Vagina (tissue), 2 donors: Measurements from ENCODE around the gene CNIH2. TPM values are rescaled to one million over a fixed set of nuclear protein-coding genes. Genes with fewer than 3 reads are reported as not detected.

Experiments used
- DNase-seq, 2 donors: peaks; one replicate each; pipeline ENCODE4 v3.0.0-alpha.2; 2017; ENCODE audit errors: extremely low spot score in 2 of 2
- H3K27ac ChIP-seq: fragments of 200-600 bp; sonication (generic); one replicate; pipeline ENCODE4 v1.5.1; 2019
- H3K27me3 ChIP-seq: fragments of 200-600 bp; sonication (generic); one replicate; pipeline ENCODE4 v1.5.1; 2019
- H3K36me3 ChIP-seq, 2 donors: fragments of 200-600 bp; sonication (generic); one replicate each; pipeline ENCODE4 v1.5.1; 2017 to 2019
- H3K4me1 ChIP-seq: fragments of 200-600 bp; sonication (generic); one replicate; pipeline ENCODE4 v1.5.1; 2019
- H3K4me3 ChIP-seq, 2 donors: fragments of 200-600 bp; sonication (generic); 1 replicate in 1 of 2; 2 replicates in 1 of 2; pipeline ENCODE4 v1.5.1; 2016 to 2019
- H3K9me3 ChIP-seq: fragments of 200-600 bp; sonication (generic); one replicate; pipeline ENCODE4 v1.5.1; 2019
- POLR2A ChIP-seq, 2 donors: fragments of 450-650 bp; IDR thresholded peaks; one replicate each; pipeline ENCODE4 v1.6.1; 2017; ENCODE audit warnings: antibody characterized with exemption in 2 of 2, mild to moderate bottlenecking in 2 of 2, moderate library complexity in 2 of 2
- POLR2AphosphoS5 ChIP-seq, 2 donors: sonication (generic); formaldehyde crosslinking; IDR thresholded peaks; one replicate each; pipeline ENCODE4 v1.9.0; 2017; ENCODE audit warnings: antibody characterized with exemption in 2 of 2, mild to moderate bottlenecking in 2 of 2, low read depth in 1 of 2; ENCODE audit not compliant: insufficient read depth in 1 of 2
- intact Hi-C: fragments of 100-400 bp; cut with DNase I; formaldehyde crosslinking; loops from one replicate; pipeline ENCODE4 v1.15.1; 2023
- total RNA-seq: library from RNA; depleted of rRNA; stranded (reverse); fragments of >200 nt; gene quantifications from one replicate; pipeline ENCODE4 v1.2.3, GENCODE V29; 2016
- TF ChIP-seq, protein P1 (sequence below), 3 experiments: fragments of 450-650 bp in 2 of 3; fragments of 200-600 bp in 1 of 3; sonication (generic) in 1 of 3; IDR thresholded peaks; one replicate each; pipeline ENCODE4 v1.5.1; 2017 to 2019; ENCODE audit warnings: antibody characterized with exemption in 3 of 3, mild to moderate bottlenecking in 2 of 3, moderate library complexity in 2 of 3

CNIH2 gene
- total RNA-seq, 1 donor from 2014 or later: 3.2 TPM

GRCh38 chr11:66259225-66259624, 18.8 kb upstream of the CNIH2 start:
- Histone ChIP-seq H3K4me1 (peaks cover 20% of the 10 kb centered on the region), H3K4me3 (no peak overlapping the region), H3K9me3 (no peaks in the 10 kb centered on the region), H3K27ac (no peak overlapping the region), H3K36me3 (peaks cover 0 to 36% of the 10 kb centered on the region in 2 donors), H3K27me3 (no peaks in the 10 kb centered on the region)
- intact Hi-C loops: no loop called here
- no peak for DNase-seq
- no peak for TF ChIP-seq POLR2AphosphoS5 (IDR thresholded peaks at IDR 0.05; ENCODE audit: insufficient read depth in 1 of 2, low read depth in 1 of 2)
- TF ChIP-seq POLR2A (IDR thresholded peaks at IDR 0.05): no peak
- TF ChIP-seq, protein P1, sequence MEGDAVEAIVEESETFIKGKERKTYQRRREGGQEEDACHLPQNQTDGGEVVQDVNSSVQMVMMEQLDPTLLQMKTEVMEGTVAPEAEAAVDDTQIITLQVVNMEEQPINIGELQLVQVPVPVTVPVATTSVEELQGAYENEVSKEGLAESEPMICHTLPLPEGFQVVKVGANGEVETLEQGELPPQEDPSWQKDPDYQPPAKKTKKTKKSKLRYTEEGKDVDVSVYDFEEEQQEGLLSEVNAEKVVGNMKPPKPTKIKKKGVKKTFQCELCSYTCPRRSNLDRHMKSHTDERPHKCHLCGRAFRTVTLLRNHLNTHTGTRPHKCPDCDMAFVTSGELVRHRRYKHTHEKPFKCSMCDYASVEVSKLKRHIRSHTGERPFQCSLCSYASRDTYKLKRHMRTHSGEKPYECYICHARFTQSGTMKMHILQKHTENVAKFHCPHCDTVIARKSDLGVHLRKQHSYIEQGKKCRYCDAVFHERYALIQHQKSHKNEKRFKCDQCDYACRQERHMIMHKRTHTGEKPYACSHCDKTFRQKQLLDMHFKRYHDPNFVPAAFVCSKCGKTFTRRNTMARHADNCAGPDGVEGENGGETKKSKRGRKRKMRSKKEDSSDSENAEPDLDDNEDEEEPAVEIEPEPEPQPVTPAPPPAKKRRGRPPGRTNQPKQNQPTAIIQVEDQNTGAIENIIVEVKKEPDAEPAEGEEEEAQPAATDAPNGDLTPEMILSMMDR (IDR thresholded peaks at IDR 0.05): no peak

DNA sequence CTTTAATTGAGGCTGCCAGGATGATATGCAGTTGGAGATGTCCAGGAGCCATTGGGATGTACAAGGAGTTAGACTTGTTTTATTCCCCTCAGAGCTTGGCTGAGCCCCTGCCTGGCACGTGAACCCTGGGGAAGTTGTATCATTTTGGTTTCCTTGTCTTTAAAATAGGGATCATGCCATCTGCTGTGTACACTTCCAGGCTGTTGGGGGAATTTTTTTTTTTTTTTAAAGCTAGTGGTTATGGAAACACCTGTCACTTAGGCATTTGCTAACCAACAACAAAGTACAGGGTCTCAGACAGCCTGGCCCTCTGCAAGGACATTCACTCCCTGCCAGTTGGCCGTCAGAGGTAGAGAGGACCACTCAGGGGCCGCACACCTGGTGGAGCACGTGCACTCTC, 18.0 kb upstream of the CNIH2 start:
- no peaks in the 10 kb centered on the region for H3K9me3 ChIP-seq
- no peak for DNase-seq
- intact Hi-C loops: no loop called here
- TF ChIP-seq POLR2A (IDR thresholded peaks at IDR 0.05): no peak
- TF ChIP-seq, protein P1 (IDR thresholded peaks at IDR 0.05): no peak
- H3K4me3 ChIP-seq: no peak overlapping the region
- H3K4me1 ChIP-seq: peaks cover 20% of the 10 kb centered on the region
- no peak overlapping the region for H3K27ac ChIP-seq
- peaks cover 0 to 40% of the 10 kb centered on the region in 2 donors for H3K36me3 ChIP-seq
- H3K27me3 ChIP-seq: no peaks in the 10 kb centered on the region

DNA sequence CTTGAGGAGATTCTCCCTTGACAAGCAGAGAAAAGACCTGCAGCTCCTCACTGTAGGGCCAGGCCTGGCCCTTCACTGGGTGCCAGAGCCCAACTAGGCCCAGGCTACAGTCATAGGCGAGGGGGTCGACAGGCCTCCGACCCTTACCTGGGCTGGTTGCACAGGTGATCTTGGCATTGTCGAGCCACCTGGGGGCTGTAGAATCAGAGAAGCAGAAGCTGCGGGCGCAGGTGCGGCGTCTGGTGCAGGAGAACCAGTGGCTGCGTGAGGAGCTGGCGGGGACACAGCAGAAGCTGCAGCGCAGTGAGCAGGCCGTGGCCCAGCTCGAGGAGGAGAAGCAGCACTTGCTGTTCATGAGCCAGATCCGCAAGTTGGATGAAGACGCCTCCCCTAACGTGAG, 16.4 kb upstream of the CNIH2 start:
- no peak for DNase-seq
- peaks cover 20% of the 10 kb centered on the region for H3K4me1 ChIP-seq
- no peaks in the 10 kb centered on the region for H3K27me3 ChIP-seq
- no peak overlapping the region for H3K4me3 ChIP-seq
- H3K9me3 ChIP-seq: no peaks in the 10 kb centered on the region
- TF ChIP-seq POLR2A (IDR thresholded peaks at IDR 0.05) (no peak), POLR2AphosphoS5 (IDR thresholded peaks at IDR 0.05; ENCODE audit: insufficient read depth in 1 of 2, low read depth in 1 of 2) (no peak)
- TF ChIP-seq, protein P1 (IDR thresholded peaks at IDR 0.05): no peak
- intact Hi-C loops: no loop called here
- H3K27ac ChIP-seq: no peak overlapping the region
- H3K36me3 ChIP-seq: peaks cover 0 to 40% of the 10 kb centered on the region in 2 donors

DNA sequence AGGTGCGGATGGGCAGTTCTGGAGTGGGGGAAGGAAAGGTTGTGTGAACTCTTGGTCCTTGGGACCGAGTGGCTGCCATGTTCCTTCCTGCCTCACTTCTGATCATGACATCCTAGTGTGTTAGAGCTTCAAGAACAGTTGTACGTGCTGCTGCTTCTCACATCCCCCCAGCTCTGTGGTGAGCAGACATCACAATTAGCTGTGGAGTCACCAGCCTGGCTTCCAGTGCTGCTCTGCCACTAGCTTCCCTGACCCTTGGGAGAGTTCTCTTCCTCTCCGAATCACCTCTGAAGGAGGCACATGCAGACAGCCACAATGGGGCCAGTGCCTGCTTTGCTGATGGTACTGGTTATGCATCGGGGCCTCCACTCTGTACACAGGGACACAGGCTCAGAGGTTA, 15.8 kb upstream of the CNIH2 start:
- Histone ChIP-seq H3K4me3 (no peak overlapping the region), H3K9me3 (no peaks in the 10 kb centered on the region), H3K4me1 (peaks cover 21% of the 10 kb centered on the region), H3K27me3 (no peaks in the 10 kb centered on the region), H3K36me3 (peaks cover 0 to 40% of the 10 kb centered on the region in 2 donors), H3K27ac (no peak overlapping the region)
- intact Hi-C loops: no loop called here
- no peak for DNase-seq
- TF ChIP-seq, protein P1 (IDR thresholded peaks at IDR 0.05): no peak
- TF ChIP-seq POLR2A (IDR thresholded peaks at IDR 0.05): no peak
- TF ChIP-seq POLR2AphosphoS5 (IDR thresholded peaks at IDR 0.05; ENCODE audit: insufficient read depth in 1 of 2, low read depth in 1 of 2): no peak

DNA sequence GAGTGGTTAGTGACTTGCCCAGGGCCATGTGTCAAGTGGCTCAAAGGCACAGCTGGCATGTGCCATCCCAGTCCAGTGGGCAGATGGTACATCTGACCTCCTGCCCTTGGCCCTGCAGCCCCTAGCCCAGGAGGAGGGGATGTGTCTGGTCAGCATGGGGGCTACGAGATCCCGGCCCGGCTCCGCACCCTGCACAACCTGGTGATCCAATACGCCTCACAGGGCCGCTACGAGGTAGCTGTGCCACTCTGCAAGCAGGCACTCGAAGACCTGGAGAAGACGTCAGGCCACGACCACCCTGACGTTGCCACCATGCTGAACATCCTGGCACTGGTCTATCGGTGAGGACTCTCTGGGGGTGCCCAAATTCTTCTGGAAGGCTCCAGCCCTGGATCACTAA, 15.3 kb upstream of the CNIH2 start:
- intact Hi-C loops: no loop called here
- peaks cover 23% of the 10 kb centered on the region for H3K4me1 ChIP-seq
- H3K4me3 ChIP-seq: no peak overlapping the region
- TF ChIP-seq POLR2AphosphoS5 (IDR thresholded peaks at IDR 0.05; ENCODE audit: insufficient read depth in 1 of 2, low read depth in 1 of 2) (no peak), POLR2A (IDR thresholded peaks at IDR 0.05) (no peak)
- TF ChIP-seq, protein P1 (IDR thresholded peaks at IDR 0.05): no peak
- H3K36me3 ChIP-seq: peaks cover 0 to 40% of the 10 kb centered on the region in 2 donors
- no peaks in the 10 kb centered on the region for H3K27me3 ChIP-seq
- no peaks in the 10 kb centered on the region for H3K9me3 ChIP-seq
- no peak overlapping the region for H3K27ac ChIP-seq
- DNase-seq: no peak
